Activated naive CD4-positive, alpha-beta T cell treated with anti-CD3 and anti-CD28 coated beads, Interleukin-2, amount 10 ng/mL, durations not matched to agents 7 days and 5 days (primary cell): ENCODE data around the gene GJB4.

ENCODE experiments used
- CTCF ChIA-PET: fragments of 350-600 bp; sonication (Branson Sonifier 250); formaldehyde crosslinking; loops from one replicate; lab custom pipeline; 2021; ENCODE audit warnings: antibody characterized with exemption; lab: Charles Lee
- DNase-seq: peaks from one replicate; pipeline ENCODE4 v3.0.0-alpha.2; 2020
- H3K27ac Mint-ChIP-seq: one replicate; pipeline ENCODE4 v1.8.0; 2021; ENCODE audit warnings: mild to moderate bottlenecking, moderate library complexity, mixed read lengths
- H3K27me3 Mint-ChIP-seq: one replicate; pipeline ENCODE4 v1.8.0; 2021; ENCODE audit warnings: mild to moderate bottlenecking, mixed read lengths
- H3K36me3 Mint-ChIP-seq: one replicate; pipeline ENCODE4 v1.8.0; 2021; ENCODE audit warnings: mixed read lengths
- H3K4me1 Mint-ChIP-seq: one replicate; pipeline ENCODE4 v1.8.0; 2021; ENCODE audit warnings: mixed read lengths
- H3K4me3 Mint-ChIP-seq: one replicate; pipeline ENCODE4 v1.8.0; 2021; ENCODE audit warnings: mild to moderate bottlenecking, moderate library complexity, mixed read lengths
- H3K9me3 Mint-ChIP-seq: one replicate; pipeline ENCODE4 v1.8.0; 2021; ENCODE audit warnings: mixed read lengths

GJB4 gene

GRCh38 chr1:34778381-34778780 is 18.8 kb downstream of the GJB4 start:
- H3K4me3 Mint-ChIP-seq, result no peak overlapping the region
- no peaks in the 10 kb centered on the region for H3K9me3 Mint-ChIP-seq
- no peaks in the 10 kb centered on the region for H3K36me3 Mint-ChIP-seq
- CTCF ChIA-PET, result interaction anchor here (1.4 kb wide), 1 partner anchor 74 kb away, joined by 4 read pairs; no protein-coding TSS in a partner anchor
- no peak overlapping the region for H3K27ac Mint-ChIP-seq
- peaks cover 49% of the 10 kb centered on the region for H3K27me3 Mint-ChIP-seq
- DNase-seq, result no peak
- no peaks in the 10 kb centered on the region for H3K4me1 Mint-ChIP-seq

- H3K36me3 Mint-ChIP-seq, result no peaks in the 10 kb centered on the region
- no peak for DNase-seq
- no peaks in the 10 kb centered on the region for H3K4me1 Mint-ChIP-seq
- H3K27me3 Mint-ChIP-seq, result peaks cover 55% of the 10 kb centered on the region
- CTCF ChIA-PET, result interaction anchor here (1.4 kb wide), 1 partner anchor 73 kb away, joined by 4 read pairs; no protein-coding TSS in a partner anchor
- H3K9me3 Mint-ChIP-seq, result no peaks in the 10 kb centered on the region
- no peak overlapping the region for H3K27ac Mint-ChIP-seq
- no peak overlapping the region for H3K4me3 Mint-ChIP-seq
These were observed 19.5 kb downstream of the GJB4 start for GRCh38 chr1:34779005-34779404.

- no peak overlapping the region for H3K4me3 Mint-ChIP-seq
- H3K27me3 Mint-ChIP-seq, result peaks cover 56% of the 10 kb centered on the region
- H3K4me1 Mint-ChIP-seq, result no peaks in the 10 kb centered on the region
- CTCF ChIA-PET, result no interaction called here
- H3K27ac Mint-ChIP-seq, result no peak overlapping the region
- no peak for DNase-seq
- no peaks in the 10 kb centered on the region for H3K9me3 Mint-ChIP-seq
- H3K36me3 Mint-ChIP-seq, result no peaks in the 10 kb centered on the region
These were observed 20.0 kb downstream of the GJB4 start for GRCh38 chr1:34779526-34779925.

- Mint-ChIP-seq H3K36me3 (no peaks in the 10 kb centered on the region), H3K4me3 (no peak overlapping the region), H3K27me3 (peaks cover 57% of the 10 kb centered on the region), H3K27ac (no peak overlapping the region), H3K9me3 (no peaks in the 10 kb centered on the region), H3K4me1 (no peaks in the 10 kb centered on the region)
- DNase-seq, result no peak
- CTCF ChIA-PET, result no interaction called here
These were observed 20.4 kb downstream of the GJB4 start for GRCh38 chr1:34779962-34780361.

GRCh38 chr1:34780528-34780927 is 21.0 kb downstream of the GJB4 start:
- H3K4me1 Mint-ChIP-seq, result no peaks in the 10 kb centered on the region
- CTCF ChIA-PET, result interaction anchor here (1.2 kb wide), 1 partner anchor 72 kb away, joined by 3 read pairs; no protein-coding TSS in a partner anchor

DNA sequence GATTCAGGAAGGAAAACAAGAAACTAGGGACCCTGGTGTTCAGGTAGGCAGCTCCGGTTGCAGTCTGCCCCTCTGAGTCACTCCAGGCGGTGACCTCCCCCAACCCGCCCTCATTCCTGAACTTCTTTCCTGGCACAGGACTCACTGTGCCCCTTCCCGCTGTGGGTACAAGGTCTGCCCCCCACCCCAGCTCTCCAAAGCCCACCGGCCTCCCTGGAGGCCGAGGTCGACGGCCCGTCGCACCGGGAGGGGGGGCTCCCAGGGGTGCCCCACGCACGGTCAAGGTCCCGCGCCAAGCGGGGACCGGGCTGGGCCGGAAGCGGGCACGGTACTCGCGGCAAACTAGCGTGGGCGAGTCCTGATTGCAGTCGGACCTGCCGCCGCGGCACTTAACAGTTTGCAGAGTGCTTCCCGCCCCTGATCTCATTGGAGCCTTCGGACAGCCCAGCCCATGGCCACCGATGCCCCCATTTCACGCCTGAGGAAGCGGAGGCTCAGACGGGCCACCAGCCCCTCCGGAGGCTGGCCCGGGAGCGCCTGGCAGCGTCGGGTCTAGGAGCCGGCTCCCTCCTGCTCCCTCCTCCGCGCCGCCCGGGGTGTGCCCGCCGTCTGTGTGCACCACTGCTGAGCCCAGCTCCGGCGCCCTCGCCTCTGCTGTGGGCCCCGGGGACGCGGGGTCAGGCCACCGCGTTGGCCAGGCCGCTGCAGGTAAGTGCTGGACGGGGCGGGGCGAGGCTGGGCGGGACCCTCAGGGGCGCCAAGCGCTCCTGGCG is 21.7 kb downstream of the GJB4 start, which contains the start of gene GJB3:
Gene GJB3 (plus strand): TSS at position 144 of the 773 bp plus-strand sequence. CDS start 3,549 bp downstream, outside the sequence.
- CTCF ChIA-PET, result interaction anchor here (1.2 kb wide), 1 partner anchor 71 kb away, joined by 3 read pairs; no protein-coding TSS in a partner anchor

More at GRCh38 chr1:34780528-34780927, 21.0 kb downstream of the GJB4 start:
- DNase-seq, result no peak
- Mint-ChIP-seq H3K27ac (no peak overlapping the region), H3K9me3 (no peaks in the 10 kb centered on the region), H3K36me3 (no peaks in the 10 kb centered on the region), H3K4me3 (no peak overlapping the region), H3K27me3 (peaks cover 62% of the 10 kb centered on the region)

DNA sequence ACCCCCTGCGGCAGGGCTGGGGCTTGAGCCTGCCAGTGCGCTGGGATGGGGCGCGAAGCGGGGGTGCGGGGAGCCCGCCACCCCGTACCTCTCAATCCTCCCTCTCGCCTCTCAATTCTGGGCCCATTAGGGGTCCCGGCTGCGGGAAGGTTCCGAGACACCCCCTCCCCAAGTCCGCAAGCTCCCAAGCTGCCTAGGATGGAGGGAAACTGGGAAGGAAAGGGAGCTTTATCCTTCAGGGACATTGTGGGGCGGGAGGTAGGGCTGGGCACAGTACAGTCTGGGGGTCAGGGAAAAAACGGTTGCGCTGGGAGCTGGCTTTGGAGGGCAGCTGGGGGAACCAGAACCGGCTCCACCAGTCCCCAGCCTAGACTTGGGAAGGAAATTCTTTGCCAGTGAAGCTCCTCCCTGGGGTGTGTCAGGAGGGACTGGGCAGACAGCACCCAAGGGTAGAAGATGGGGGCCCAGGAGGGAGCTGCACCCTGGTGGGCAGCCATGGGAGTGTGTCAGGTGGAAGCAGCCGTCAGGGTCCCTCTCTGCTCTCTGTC is 22.4 kb downstream of the GJB4 start:
- H3K27me3 Mint-ChIP-seq, result peaks cover 63% of the 10 kb centered on the region
- H3K27ac Mint-ChIP-seq, result no peak overlapping the region
- no peaks in the 10 kb centered on the region for H3K4me1 Mint-ChIP-seq
- H3K4me3 Mint-ChIP-seq, result no peak overlapping the region
- CTCF ChIA-PET, result no interaction called here
- no peak for DNase-seq
- H3K9me3 Mint-ChIP-seq, result no peaks in the 10 kb centered on the region
- H3K36me3 Mint-ChIP-seq, result no peaks in the 10 kb centered on the region

More for the DNA sequence above, 21.7 kb downstream of the GJB4 start, which contains the start of gene GJB3:
- Mint-ChIP-seq H3K9me3 (no peaks in the 10 kb centered on the region), H3K4me3 (no peak within 1 kb of the TSS), H3K27ac (no peak within 1 kb of the TSS), H3K36me3 (no peaks in the 10 kb centered on the region), H3K27me3 (peaks cover 63% of the 10 kb centered on the region), H3K4me1 (no peaks in the 10 kb centered on the region)
- DNase-seq, result no peak

- H3K4me3 Mint-ChIP-seq, result no peak overlapping the region
- no peak for DNase-seq
- no peak overlapping the region for H3K27ac Mint-ChIP-seq
- H3K9me3 Mint-ChIP-seq, result no peaks in the 10 kb centered on the region
- peaks cover 58% of the 10 kb centered on the region for H3K27me3 Mint-ChIP-seq
- H3K36me3 Mint-ChIP-seq, result no peaks in the 10 kb centered on the region
- CTCF ChIA-PET, result no interaction called here
- H3K4me1 Mint-ChIP-seq, result peaks cover under 1% of the 10 kb centered on the region
These were observed 25.2 kb downstream of the GJB4 start for GRCh38 chr1:34784751-34785221.

DNA sequence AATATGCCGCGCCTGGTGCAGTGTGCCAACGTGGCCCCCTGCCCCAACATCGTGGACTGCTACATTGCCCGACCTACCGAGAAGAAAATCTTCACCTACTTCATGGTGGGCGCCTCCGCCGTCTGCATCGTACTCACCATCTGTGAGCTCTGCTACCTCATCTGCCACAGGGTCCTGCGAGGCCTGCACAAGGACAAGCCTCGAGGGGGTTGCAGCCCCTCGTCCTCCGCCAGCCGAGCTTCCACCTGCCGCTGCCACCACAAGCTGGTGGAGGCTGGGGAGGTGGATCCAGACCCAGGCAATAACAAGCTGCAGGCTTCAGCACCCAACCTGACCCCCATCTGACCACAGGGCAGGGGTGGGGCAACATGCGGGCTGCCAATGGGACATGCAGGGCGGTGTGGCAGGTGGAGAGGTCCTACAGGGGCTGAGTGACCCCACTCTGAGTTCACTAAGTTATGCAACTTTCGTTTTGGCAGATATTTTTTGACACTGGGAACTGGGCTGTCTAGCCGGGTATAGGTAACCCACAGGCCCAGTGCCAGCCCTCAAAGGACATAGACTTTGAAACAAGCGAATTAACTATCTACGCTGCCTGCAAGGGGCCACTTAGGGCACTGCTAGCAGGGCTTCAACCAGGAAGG is 25.8 kb downstream of the GJB4 start:
- H3K27ac Mint-ChIP-seq, result no peak overlapping the region
- no peak overlapping the region for H3K4me3 Mint-ChIP-seq
- H3K9me3 Mint-ChIP-seq, result no peaks in the 10 kb centered on the region
- DNase-seq, result no peak
- H3K4me1 Mint-ChIP-seq, result peaks cover 4% of the 10 kb centered on the region
- H3K36me3 Mint-ChIP-seq, result no peaks in the 10 kb centered on the region
- CTCF ChIA-PET, result no interaction called here
- H3K27me3 Mint-ChIP-seq, result peaks cover 53% of the 10 kb centered on the region

DNA sequence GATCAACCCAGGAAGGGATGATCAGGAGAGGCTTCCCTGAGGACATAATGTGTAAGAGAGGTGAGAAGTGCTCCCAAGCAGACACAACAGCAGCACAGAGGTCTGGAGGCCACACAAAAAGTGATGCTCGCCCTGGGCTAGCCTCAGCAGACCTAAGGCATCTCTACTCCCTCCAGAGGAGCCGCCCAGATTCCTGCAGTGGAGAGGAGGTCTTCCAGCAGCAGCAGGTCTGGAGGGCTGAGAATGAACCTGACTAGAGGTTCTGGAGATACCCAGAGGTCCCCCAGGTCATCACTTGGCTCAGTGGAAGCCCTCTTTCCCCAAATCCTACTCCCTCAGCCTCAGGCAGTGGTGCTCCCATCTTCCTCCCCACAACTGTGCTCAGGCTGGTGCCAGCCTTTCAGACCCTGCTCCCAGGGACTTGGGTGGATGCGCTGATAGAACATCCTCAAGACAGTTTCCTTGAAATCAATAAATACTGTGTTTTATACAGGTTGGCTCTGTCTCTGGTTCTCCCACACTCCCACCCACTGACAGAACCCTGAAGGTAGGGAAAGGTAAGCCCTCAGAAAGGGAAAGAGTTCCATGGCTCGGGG is 26.4 kb downstream of the GJB4 start:
- CTCF ChIA-PET, result interaction anchor here (0.6 to 1.8 kb wide), 9 partner anchors 15 to 639 kb away, joined by 3 to 25 read pairs (median 3); no protein-coding TSS in a partner anchor
- no peak for DNase-seq
- Mint-ChIP-seq H3K36me3 (no peaks in the 10 kb centered on the region), H3K27me3 (peaks cover 55% of the 10 kb centered on the region), H3K4me1 (peaks cover 4% of the 10 kb centered on the region), H3K4me3 (no peak overlapping the region), H3K27ac (no peak overlapping the region), H3K9me3 (no peaks in the 10 kb centered on the region)

DNA sequence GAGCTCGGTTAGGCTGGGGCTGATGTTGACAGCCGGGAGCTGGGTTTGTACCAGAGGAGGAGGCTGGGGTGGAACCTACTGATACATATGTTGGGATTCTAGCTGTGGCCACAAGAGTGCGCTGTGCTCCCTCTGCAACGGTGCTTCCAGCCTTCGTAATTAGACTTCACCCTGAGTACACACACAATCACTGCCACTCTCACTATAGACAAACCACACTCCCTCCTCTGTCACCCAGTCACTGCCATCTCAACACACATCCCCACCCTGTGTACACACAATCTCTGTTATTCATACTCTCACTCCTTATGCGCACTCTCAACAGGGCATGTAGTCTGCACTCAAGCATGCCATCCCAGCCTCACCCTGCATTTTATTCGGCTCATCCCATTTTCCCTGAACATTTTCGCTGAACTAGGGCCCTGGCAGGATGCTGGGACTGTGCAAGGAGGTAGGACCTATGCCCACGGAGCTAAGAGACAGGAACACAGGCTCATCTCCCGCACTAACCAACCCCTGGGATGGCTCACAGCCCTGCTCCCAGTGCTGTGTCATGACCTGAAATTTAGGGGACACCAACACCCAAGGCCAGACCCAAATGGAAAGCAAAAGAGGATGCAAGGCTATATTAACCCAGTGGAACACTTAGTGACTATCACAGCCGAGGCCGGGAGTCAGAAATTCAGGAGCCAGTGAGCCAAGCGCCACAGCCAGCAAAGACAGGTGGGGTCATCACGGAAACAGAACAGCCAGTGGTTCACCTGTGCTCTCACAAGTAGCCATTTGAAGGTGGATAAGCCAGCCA is 27.2 kb downstream of the GJB4 start:
- peak; percentile 79 for DNase-seq
- H3K27ac Mint-ChIP-seq, result no peak overlapping the region
- no peaks in the 10 kb centered on the region for H3K9me3 Mint-ChIP-seq
- no peak overlapping the region for H3K4me3 Mint-ChIP-seq
- peaks cover 55% of the 10 kb centered on the region for H3K27me3 Mint-ChIP-seq
- H3K4me1 Mint-ChIP-seq, result peaks cover 4% of the 10 kb centered on the region
- CTCF ChIA-PET, result interaction anchor here (0.6 to 1.8 kb wide), 9 partner anchors 14 to 638 kb away, joined by 3 to 25 read pairs (median 3); no protein-coding TSS in a partner anchor
- H3K36me3 Mint-ChIP-seq, result no peaks in the 10 kb centered on the region

GRCh38 chr1:34787461-34788420 is 28.2 kb downstream of the GJB4 start:
- peaks cover 55% of the 10 kb centered on the region for H3K27me3 Mint-ChIP-seq
- H3K36me3 Mint-ChIP-seq, result no peaks in the 10 kb centered on the region
- H3K27ac Mint-ChIP-seq, result no peak overlapping the region
- peaks cover 7% of the 10 kb centered on the region for H3K4me1 Mint-ChIP-seq
- no peak overlapping the region for H3K4me3 Mint-ChIP-seq
- CTCF ChIA-PET, result interaction anchor here (1.0 to 3.3 kb wide), 9 partner anchors 47 to 107 kb away, joined by 3 to 25 read pairs (median 4); no protein-coding TSS in a partner anchor
- DNase-seq, result no peak
- no peaks in the 10 kb centered on the region for H3K9me3 Mint-ChIP-seq
